ENCODE results near the gene ANKRD44. TPM values are rescaled to one million over a fixed set of nuclear protein-coding genes. Genes with fewer than 3 reads are reported as not detected.

ANKRD44 gene
- total RNA-seq, 1 experiment from 2014 or later: 7.8 TPM

DNA sequence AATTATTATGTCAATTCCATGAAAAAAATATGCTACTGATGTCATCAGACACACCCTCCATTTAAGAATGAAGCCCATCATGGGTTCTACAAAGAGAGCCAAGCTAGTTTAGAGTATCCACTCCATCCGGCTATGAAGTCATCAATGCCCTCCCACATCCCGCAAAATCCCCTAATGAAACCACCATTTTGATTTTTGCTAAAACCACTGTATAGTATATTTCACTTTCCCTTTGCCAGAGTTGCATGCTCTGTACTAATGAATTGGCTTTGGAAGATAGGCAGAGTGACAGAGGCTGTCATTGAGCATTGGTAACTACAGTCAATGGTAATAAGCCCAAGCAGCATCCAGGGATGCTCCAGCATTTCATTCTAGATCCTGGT lies 118.6 kb downstream of the ANKRD44 start:
- intact Hi-C loops (cut with micrococcal nuclease; ENCODE audit: unreplicated experiment): loop anchor here (2.0 kb wide), 1 partner anchor 187 kb away; no protein-coding TSS in a partner anchor
- no TSS peak for BruUV-seq (replicated peaks)
- POLR2A ChIA-PET: no interaction called here
- CTCF ChIA-PET: no interaction called here
- Histone ChIP-seq H3K9me3 (ENCODE audit: control insufficient read depth, insufficient read depth, low read depth, low read length) (no peaks in the 10 kb centered on the region), H3K4me3 (ENCODE audit: low read depth in 2 of 2, low read length in 2 of 2) (no peak overlapping the region), H3K27me3 (ENCODE audit: control insufficient read depth, insufficient read depth, low read length) (no peaks in the 10 kb centered on the region), H3K27ac (ENCODE audit: low read length) (no peak overlapping the region), H3K36me3 (ENCODE audit: control insufficient read depth, insufficient read depth, low read length) (no peaks in the 10 kb centered on the region), H3K4me1 (ENCODE audit: control insufficient read depth, insufficient read depth, low read length) (no peaks in the 10 kb centered on the region)
- DNase-seq (ENCODE audit: low read depth, low spot score): no peak
- in situ Hi-C loops (cut with HindIII; ENCODE audit: low pct_unique_long_range_greater_than_20kb, low sequenced_read_pairs): no loop called here
- peak; percentile 76 for ATAC-seq
- TF ChIP-seq, protein P1, sequence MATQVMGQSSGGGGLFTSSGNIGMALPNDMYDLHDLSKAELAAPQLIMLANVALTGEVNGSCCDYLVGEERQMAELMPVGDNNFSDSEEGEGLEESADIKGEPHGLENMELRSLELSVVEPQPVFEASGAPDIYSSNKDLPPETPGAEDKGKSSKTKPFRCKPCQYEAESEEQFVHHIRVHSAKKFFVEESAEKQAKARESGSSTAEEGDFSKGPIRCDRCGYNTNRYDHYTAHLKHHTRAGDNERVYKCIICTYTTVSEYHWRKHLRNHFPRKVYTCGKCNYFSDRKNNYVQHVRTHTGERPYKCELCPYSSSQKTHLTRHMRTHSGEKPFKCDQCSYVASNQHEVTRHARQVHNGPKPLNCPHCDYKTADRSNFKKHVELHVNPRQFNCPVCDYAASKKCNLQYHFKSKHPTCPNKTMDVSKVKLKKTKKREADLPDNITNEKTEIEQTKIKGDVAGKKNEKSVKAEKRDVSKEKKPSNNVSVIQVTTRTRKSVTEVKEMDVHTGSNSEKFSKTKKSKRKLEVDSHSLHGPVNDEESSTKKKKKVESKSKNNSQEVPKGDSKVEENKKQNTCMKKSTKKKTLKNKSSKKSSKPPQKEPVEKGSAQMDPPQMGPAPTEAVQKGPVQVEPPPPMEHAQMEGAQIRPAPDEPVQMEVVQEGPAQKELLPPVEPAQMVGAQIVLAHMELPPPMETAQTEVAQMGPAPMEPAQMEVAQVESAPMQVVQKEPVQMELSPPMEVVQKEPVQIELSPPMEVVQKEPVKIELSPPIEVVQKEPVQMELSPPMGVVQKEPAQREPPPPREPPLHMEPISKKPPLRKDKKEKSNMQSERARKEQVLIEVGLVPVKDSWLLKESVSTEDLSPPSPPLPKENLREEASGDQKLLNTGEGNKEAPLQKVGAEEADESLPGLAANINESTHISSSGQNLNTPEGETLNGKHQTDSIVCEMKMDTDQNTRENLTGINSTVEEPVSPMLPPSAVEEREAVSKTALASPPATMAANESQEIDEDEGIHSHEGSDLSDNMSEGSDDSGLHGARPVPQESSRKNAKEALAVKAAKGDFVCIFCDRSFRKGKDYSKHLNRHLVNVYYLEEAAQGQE (IDR thresholded peaks at IDR 0.05; ENCODE audit: insufficient read depth in 1 of 2, low read depth in 2 of 2, low read length in 1 of 2): no peak
- TF ChIP-seq, protein P2, sequence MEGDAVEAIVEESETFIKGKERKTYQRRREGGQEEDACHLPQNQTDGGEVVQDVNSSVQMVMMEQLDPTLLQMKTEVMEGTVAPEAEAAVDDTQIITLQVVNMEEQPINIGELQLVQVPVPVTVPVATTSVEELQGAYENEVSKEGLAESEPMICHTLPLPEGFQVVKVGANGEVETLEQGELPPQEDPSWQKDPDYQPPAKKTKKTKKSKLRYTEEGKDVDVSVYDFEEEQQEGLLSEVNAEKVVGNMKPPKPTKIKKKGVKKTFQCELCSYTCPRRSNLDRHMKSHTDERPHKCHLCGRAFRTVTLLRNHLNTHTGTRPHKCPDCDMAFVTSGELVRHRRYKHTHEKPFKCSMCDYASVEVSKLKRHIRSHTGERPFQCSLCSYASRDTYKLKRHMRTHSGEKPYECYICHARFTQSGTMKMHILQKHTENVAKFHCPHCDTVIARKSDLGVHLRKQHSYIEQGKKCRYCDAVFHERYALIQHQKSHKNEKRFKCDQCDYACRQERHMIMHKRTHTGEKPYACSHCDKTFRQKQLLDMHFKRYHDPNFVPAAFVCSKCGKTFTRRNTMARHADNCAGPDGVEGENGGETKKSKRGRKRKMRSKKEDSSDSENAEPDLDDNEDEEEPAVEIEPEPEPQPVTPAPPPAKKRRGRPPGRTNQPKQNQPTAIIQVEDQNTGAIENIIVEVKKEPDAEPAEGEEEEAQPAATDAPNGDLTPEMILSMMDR (IDR thresholded peaks at IDR 0.05): no peak
- no peak for TF ChIP-seq SIN3A (IDR thresholded peaks at IDR 0.05; ENCODE audit: borderline replicate concordance, insufficient read depth, low read depth, low read length)
- no peak for TF ChIP-seq POLR2AphosphoS5 (IDR thresholded peaks at IDR 0.05; ENCODE audit: low read depth, low read length)
- no peak for TF ChIP-seq TCF7L2 (IDR thresholded peaks at IDR 0.05; ENCODE audit: low read depth, low read length)

GRCh38 chr2:197191177-197191939 lies 119.2 kb downstream of the ANKRD44 start:
- Histone ChIP-seq H3K36me3 (ENCODE audit: control insufficient read depth, insufficient read depth, low read length) (no peaks in the 10 kb centered on the region), H3K27me3 (ENCODE audit: control insufficient read depth, insufficient read depth, low read length) (no peaks in the 10 kb centered on the region), H3K27ac (ENCODE audit: low read length) (no peak overlapping the region), H3K4me3 (ENCODE audit: low read depth in 2 of 2, low read length in 2 of 2) (no peak overlapping the region), H3K9me3 (ENCODE audit: control insufficient read depth, insufficient read depth, low read depth, low read length) (no peaks in the 10 kb centered on the region), H3K4me1 (ENCODE audit: control insufficient read depth, insufficient read depth, low read length) (no peaks in the 10 kb centered on the region)
- TF ChIP-seq, protein P1 (IDR thresholded peaks at IDR 0.05; ENCODE audit: insufficient read depth in 1 of 2, low read depth in 2 of 2, low read length in 1 of 2): no peak
- TF ChIP-seq, protein P2 (IDR thresholded peaks at IDR 0.05): peak; percentile 73
- no peak for DNase-seq (ENCODE audit: low read depth, low spot score)
- BruUV-seq (replicated peaks): no TSS peak
- peak; percentile 75; the same call in 1 of the 2 replicates for ATAC-seq
- in situ Hi-C loops (cut with HindIII; ENCODE audit: low pct_unique_long_range_greater_than_20kb, low sequenced_read_pairs) (no loop called here), intact Hi-C loops (cut with micrococcal nuclease; ENCODE audit: unreplicated experiment) (loop anchor here (2.0 kb wide), 1 partner anchor 187 kb away; no protein-coding TSS in a partner anchor)
- ChIA-PET CTCF (no interaction called here), POLR2A (no interaction called here)
